ENCODE data around the gene PGBD5. TPM values are rescaled to one million over a fixed set of nuclear protein-coding genes. Genes with fewer than 3 reads are reported as not detected.

Gene PGBD5
- total RNA-seq, 1 donor from 2014 or later = 1.8 TPM

- DNase-seq (ENCODE audit: low spot score) = no peak
- Mint-ChIP-seq H3K9me3 (ENCODE audit: low read depth) (no peaks in the 10 kb centered on the region), H3K27me3 (ENCODE audit: low read depth) (no peaks in the 10 kb centered on the region)
Measured at GRCh38 chr1:230327892-230328284, 98.2 kb downstream of the PGBD5 start.

GRCh38 chr1:230326971-230327891 is 98.9 kb downstream of the PGBD5 start:
- no peak overlapping the region for H3K4me3 Mint-ChIP-seq (ENCODE audit: unreplicated experiment)
- no peak for DNase-seq (ENCODE audit: low spot score)
- peaks cover 6% of the 10 kb centered on the region for H3K4me1 Mint-ChIP-seq (ENCODE audit: low read depth)
- no peak for TF ChIP-seq CTCF (IDR thresholded peaks at IDR 0.05)
- peaks cover 7% of the 10 kb centered on the region for H3K36me3 Mint-ChIP-seq (ENCODE audit: low read depth)
- no peaks in the 10 kb centered on the region for H3K27me3 Mint-ChIP-seq (ENCODE audit: low read depth)
- no peaks in the 10 kb centered on the region for H3K9me3 Mint-ChIP-seq (ENCODE audit: low read depth)
- H3K27ac Mint-ChIP-seq (ENCODE audit: unreplicated experiment) = no peak overlapping the region

More at GRCh38 chr1:230327892-230328284, 98.2 kb downstream of the PGBD5 start:
- peaks cover 8% of the 10 kb centered on the region for H3K4me1 Mint-ChIP-seq (ENCODE audit: low read depth)
- H3K27ac Mint-ChIP-seq (ENCODE audit: unreplicated experiment) = no peak overlapping the region
- no peak for TF ChIP-seq CTCF (IDR thresholded peaks at IDR 0.05)
- no peak overlapping the region for H3K4me3 Mint-ChIP-seq (ENCODE audit: unreplicated experiment)
- peaks cover 5% of the 10 kb centered on the region for H3K36me3 Mint-ChIP-seq (ENCODE audit: low read depth)

DNA sequence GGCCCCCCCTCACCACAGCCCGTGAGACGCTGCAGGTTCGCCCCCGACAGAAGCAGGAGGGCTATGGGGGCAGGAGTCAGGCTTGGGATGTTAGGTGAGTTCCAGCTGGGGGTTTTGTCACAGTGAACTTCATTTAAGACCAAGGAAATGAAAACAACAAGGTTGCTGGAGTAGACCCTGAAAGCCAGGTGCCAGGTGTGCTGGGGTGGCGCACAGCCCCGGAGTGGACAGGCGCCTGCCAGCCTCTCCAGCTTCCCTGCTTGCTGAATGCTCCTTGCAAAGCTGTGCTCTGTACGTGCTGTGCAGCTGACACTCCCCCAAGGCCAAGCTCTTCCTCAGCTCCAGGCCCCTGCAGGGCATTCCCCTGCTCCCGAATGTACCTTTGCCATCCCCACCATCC is 102.4 kb downstream of the PGBD5 start:
- no peaks in the 10 kb centered on the region for H3K27me3 Mint-ChIP-seq (ENCODE audit: low read depth)
- no peak overlapping the region for H3K27ac Mint-ChIP-seq (ENCODE audit: unreplicated experiment)
- no peaks in the 10 kb centered on the region for H3K9me3 Mint-ChIP-seq (ENCODE audit: low read depth)
- peaks cover 5% of the 10 kb centered on the region for H3K4me1 Mint-ChIP-seq (ENCODE audit: low read depth)
- DNase-seq (ENCODE audit: low spot score) = no peak
- H3K4me3 Mint-ChIP-seq (ENCODE audit: unreplicated experiment) = no peak overlapping the region
- H3K36me3 Mint-ChIP-seq (ENCODE audit: low read depth) = peaks cover 7% of the 10 kb centered on the region
- no peak for TF ChIP-seq CTCF (IDR thresholded peaks at IDR 0.05)

- DNase-seq (ENCODE audit: low spot score) = no peak
- peaks cover 7% of the 10 kb centered on the region for H3K36me3 Mint-ChIP-seq (ENCODE audit: low read depth)
- no peak overlapping the region for H3K4me3 Mint-ChIP-seq (ENCODE audit: unreplicated experiment)
- H3K9me3 Mint-ChIP-seq (ENCODE audit: low read depth) = no peaks in the 10 kb centered on the region
- H3K4me1 Mint-ChIP-seq (ENCODE audit: low read depth) = peaks cover 6% of the 10 kb centered on the region
- no peak for TF ChIP-seq CTCF (IDR thresholded peaks at IDR 0.05)
- no peaks in the 10 kb centered on the region for H3K27me3 Mint-ChIP-seq (ENCODE audit: low read depth)
- H3K27ac Mint-ChIP-seq (ENCODE audit: unreplicated experiment) = no peak overlapping the region
Measured at GRCh38 chr1:230322967-230323547, 103.1 kb downstream of the PGBD5 start.

- no peak for TF ChIP-seq CTCF (IDR thresholded peaks at IDR 0.05)
- Mint-ChIP-seq H3K9me3 (ENCODE audit: low read depth) (no peaks in the 10 kb centered on the region), H3K36me3 (ENCODE audit: low read depth) (peaks cover 7% of the 10 kb centered on the region), H3K27ac (ENCODE audit: unreplicated experiment) (no peak overlapping the region), H3K4me1 (ENCODE audit: low read depth) (peaks cover 4% of the 10 kb centered on the region), H3K27me3 (ENCODE audit: low read depth) (no peaks in the 10 kb centered on the region), H3K4me3 (ENCODE audit: unreplicated experiment) (no peak overlapping the region)
- no peak for DNase-seq (ENCODE audit: low spot score)
Measured at GRCh38 chr1:230322421-230322756, 103.7 kb downstream of the PGBD5 start.

Measured in chondrocyte (in vitro differentiated cells).